Endometrium (tissue), 2 donors: ENCODE data around the gene TAPBP.
"Not testable (repeated sequence)": the region's sequence is repeated elsewhere in the genome, so short reads cannot be mapped to it uniquely, and the experiment has no call there.

ENCODE experiments used
- FAIRE-seq: peaks from 2 replicates; lab custom pipeline; 2012; peaks lifted over from hg19 to GRCh38; lab: Jason Lieb, UNC
- donor health status: control.
- donor health status: control.

Gene TAPBP

DNA sequence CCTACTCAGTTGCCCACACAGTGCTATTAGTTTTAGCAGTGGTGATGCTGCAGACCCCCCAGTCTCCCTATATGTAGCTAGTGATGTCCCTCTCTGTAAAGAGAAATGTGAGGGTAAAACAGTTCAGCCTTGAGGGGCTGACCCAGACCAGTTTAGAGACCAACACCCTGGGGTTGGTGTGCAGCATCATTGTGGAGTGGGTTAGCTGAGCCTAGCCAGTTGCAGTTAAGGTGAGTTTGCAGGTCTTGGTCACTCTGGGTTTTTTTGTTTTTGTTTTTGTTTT lies 37.4 kb downstream of the TAPBP start:
- FAIRE-seq: no peak

- not testable (repeated sequence) for FAIRE-seq
Measured at GRCh38 chr6:33275795-33276580, 37.9 kb downstream of the TAPBP start.

DNA sequence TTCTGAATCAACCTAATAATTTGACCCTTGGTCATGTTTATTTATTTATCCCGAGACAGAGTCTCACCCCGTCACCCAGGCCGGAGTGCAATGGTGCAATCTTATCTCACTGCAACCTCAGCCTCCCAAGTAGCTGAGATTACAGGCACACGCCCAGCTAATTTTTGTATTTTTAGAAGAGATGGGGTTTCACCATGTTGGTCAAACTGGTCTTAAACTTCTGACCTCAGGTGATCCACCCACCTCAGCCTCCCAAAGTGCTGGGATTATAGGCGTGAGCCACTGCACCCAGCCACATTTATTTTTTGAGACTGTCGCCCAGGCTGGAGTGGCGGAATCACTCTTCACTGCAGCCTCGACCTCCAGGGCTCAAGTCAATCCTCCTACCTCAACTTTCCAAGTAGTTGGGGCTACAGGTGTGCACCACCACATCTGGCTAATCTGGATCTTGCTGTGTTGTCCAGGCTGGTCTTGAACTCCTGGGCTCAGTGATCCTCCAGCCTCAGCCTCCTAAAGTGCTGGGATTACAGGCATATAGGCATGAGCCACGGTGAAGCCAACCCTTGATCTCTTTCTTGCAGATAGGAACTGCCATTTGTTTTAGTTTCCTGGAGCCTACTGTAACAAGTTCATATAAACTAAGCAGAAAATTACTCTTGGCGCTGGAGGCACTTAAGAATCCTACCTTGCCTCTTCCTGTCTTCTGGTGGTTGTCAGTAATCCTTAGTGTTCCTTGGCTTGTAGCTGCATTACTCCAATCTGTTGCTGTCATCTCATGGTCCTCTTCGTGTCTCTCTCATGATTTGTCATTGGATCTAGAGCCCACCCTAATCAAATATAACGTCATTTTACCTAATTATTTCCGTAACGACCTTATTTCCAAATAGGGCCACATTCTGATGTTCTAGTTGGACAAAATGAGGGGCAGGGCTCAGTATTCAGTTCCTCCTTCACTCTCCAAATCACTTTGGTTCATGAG lies 39.7 kb downstream of the TAPBP start:
- no peak for FAIRE-seq

GRCh38 chr6:33273129-33273923 lies 40.6 kb downstream of the TAPBP start:
- no peak for FAIRE-seq

GRCh38 chr6:33272275-33273128 lies 41.4 kb downstream of the TAPBP start:
- FAIRE-seq: no peak

GRCh38 chr6:33271468-33272274 lies 42.2 kb downstream of the TAPBP start, which contains the start of the genes RPS18 and VPS52:
TSS of gene RPS18 (plus strand) at chr6:33272075. CDS start at chr6:33272120, 45 bp downstream.
TSS of gene VPS52 (minus strand) at chr6:33271876. CDS start at chr6:33271675, 201 bp downstream.
- peak; percentile 87 for FAIRE-seq

GRCh38 chr6:33271117-33271467 lies 42.8 kb downstream of the TAPBP start:
- no peak for FAIRE-seq

GRCh38 chr6:33264015-33264414 lies 49.9 kb downstream of the TAPBP start:
- FAIRE-seq: no peak

DNA sequence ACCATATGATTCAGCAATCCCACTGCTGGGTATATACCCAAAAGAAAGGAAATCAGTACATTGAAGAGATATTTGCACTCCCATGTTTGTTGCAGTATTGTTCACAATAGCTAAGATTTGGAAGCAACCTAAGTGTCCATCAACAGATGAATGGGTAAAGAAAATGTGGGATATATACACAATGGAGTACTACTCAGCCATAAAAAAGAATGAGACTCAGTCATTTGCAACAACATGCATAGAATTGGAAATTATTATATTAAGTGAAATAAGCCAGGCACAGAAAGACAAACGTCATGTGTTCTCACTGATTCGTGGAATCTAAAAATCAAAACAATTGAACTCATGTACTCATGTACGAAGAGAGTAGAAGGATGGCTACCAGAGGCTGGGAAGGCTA lies 51.4 kb downstream of the TAPBP start:
- not testable (repeated sequence) for FAIRE-seq

GRCh38 chr6:33259032-33259431 lies 54.8 kb downstream of the TAPBP start:
- no peak for FAIRE-seq

DNA sequence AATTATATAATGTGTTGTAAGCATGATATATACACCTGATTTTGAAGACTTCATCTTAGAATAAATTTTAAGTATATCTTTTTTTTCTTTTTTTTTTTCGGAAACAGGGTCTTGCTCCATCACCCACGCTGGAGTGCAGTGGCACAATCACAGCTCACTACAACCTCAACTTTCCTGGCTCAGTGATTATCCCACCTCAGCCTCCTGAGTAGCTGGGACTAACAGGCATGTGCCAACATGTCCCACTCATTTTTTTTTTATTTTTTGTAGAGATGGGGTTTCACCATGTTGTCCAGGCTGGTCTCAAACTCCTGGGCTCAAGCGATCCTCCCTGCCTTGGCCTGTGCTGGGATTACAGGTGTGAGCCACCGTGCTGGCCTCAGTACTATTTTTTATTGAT lies 59.3 kb downstream of the TAPBP start:
- no peak for FAIRE-seq

- FAIRE-seq: no peak
Measured at GRCh38 chr6:33252759-33253158, 61.1 kb downstream of the TAPBP start.

- no peak for FAIRE-seq
Measured at GRCh38 chr6:33251395-33252012, 62.4 kb downstream of the TAPBP start.

GRCh38 chr6:33250731-33251130 lies 63.1 kb downstream of the TAPBP start:
- FAIRE-seq: no peak

DNA sequence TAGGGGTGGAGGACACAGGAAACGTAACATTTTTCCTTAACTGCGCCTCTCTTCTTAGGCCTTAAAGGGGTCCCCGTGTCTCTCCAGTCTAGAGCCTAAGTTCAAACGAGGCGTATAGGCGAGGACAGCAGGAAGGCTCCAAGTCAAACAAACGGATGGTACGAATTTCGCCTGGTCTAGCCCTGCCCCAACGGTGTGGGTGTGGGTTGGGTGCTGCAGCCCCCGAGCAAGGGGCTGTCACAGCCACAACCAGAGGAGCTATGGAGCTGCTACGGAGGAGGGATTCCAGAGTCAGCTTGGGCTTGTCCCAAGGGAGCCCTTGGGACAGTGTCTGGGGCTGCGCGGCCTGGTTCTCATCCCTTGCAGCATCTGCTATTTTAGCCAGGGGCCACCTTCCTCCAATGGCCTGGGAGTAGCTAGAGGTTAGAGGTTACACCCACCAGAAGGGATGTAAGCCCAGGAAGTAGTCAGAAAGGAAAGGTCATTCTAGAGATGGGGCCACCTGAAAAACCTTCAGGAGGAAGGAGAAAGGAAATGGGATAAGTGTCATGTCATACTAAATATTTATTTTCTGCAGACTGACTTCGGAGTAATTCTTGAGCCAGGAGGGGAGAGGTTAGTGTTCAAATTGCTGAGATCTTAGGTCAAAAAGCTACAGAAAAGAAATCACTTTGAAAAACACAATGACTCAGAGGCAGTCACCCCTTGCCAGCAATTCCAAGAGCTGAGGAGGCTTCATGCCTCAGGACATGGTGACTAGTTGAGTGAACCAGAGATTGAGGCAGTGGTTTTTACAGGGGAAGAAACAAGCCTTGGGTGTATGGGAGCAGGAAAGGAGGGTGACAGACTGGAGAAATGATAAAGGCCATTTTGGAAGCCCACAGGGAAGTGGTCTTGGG lies 63.9 kb downstream of the TAPBP start:
- no peak for FAIRE-seq
